ENCODE data around the gene BMI1.
"Not testable (repeated sequence)": the region's sequence is repeated elsewhere in the genome, so short reads cannot be mapped to it uniquely, and the experiment has no call there.

BMI1 gene

DNA sequence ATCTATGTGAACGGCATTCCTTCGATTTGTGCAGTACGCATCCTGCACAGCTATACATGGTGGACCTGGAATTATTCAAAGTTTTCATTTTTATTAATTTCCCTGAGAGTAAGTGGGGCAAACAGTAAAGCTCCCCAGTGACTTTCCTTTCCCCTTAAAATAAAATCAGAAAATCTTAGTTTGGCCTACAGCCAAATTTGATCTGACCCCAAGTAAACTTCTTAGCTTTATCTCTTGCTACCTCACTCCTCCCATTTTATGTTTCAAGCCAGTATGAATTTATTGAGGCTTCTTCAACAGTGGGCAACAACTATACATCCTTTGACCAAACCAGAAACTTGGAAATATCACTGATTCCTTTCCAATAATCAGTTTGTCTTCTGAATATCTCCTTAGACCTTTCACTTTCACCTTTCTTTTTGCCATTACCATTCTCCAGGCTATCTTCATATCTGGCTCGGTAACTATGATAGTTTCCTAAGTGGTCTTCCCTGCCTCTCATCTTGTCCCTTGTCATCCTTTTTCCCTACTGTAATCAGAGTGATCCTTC, 35.5 kb downstream of the BMI1 start:
- no peak for DNase-seq (ENCODE audit: low spot score)
- Histone ChIP-seq H3K27ac (no peak overlapping the region), H3K4me3 (no peak overlapping the region)
- TF ChIP-seq, protein P1, sequence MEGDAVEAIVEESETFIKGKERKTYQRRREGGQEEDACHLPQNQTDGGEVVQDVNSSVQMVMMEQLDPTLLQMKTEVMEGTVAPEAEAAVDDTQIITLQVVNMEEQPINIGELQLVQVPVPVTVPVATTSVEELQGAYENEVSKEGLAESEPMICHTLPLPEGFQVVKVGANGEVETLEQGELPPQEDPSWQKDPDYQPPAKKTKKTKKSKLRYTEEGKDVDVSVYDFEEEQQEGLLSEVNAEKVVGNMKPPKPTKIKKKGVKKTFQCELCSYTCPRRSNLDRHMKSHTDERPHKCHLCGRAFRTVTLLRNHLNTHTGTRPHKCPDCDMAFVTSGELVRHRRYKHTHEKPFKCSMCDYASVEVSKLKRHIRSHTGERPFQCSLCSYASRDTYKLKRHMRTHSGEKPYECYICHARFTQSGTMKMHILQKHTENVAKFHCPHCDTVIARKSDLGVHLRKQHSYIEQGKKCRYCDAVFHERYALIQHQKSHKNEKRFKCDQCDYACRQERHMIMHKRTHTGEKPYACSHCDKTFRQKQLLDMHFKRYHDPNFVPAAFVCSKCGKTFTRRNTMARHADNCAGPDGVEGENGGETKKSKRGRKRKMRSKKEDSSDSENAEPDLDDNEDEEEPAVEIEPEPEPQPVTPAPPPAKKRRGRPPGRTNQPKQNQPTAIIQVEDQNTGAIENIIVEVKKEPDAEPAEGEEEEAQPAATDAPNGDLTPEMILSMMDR (IDR thresholded peaks at IDR 0.05): no peak

GRCh38 chr10:22357770-22358169, 36.9 kb downstream of the BMI1 start:
- not testable (repeated sequence) for H3K27ac ChIP-seq; H3K4me3 ChIP-seq; DNase-seq (ENCODE audit: low spot score)

GRCh38 chr10:22363305-22363704, 42.4 kb downstream of the BMI1 start:
- H3K4me3 ChIP-seq: no peak overlapping the region
- DNase-seq (ENCODE audit: low spot score): no peak
- H3K27ac ChIP-seq: no peak overlapping the region
- TF ChIP-seq, protein P1 (IDR thresholded peaks at IDR 0.05): no peak

DNA sequence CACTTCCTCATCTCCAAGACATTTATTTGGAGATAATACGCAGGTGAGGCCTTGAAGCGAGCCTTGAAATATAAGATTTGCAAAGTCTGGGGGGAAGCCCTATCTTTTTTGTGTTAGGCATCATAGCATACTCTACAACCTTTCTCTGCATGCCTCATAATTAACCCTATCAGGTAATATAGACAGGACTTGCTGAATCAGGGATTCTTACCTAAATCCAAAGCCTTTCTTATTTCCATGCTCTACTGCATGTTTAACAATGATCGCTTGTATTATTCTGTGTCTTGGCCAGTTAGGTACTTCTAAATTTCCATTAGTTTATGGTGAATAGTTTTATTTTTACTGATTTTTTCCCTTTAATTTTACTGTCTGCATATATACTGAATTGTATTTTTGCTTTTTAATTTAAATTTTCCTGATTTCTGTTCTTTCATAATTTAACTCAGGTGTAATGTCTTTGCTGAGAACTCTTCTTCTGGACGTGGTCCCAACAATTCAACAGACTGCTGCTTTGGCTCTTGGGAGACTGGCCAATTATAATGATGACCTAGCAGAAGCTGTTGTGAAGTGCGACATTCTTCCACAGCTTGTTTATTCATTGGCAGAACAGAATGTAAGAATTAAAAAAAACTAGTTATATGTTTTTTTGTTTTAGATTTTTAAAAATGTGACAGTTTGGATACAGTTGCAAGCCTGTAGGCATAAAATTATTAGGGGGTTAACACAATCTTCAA, 43.7 kb downstream of the BMI1 start:
- no peak overlapping the region for H3K27ac ChIP-seq
- no peak for DNase-seq (ENCODE audit: low spot score)
- no peak overlapping the region for H3K4me3 ChIP-seq
- TF ChIP-seq, protein P1 (IDR thresholded peaks at IDR 0.05): no peak

- no peak overlapping the region for H3K27ac ChIP-seq
- no peak for DNase-seq (ENCODE audit: low spot score)
Measured at GRCh38 chr10:22365233-22365632, 44.3 kb downstream of the BMI1 start.

DNA sequence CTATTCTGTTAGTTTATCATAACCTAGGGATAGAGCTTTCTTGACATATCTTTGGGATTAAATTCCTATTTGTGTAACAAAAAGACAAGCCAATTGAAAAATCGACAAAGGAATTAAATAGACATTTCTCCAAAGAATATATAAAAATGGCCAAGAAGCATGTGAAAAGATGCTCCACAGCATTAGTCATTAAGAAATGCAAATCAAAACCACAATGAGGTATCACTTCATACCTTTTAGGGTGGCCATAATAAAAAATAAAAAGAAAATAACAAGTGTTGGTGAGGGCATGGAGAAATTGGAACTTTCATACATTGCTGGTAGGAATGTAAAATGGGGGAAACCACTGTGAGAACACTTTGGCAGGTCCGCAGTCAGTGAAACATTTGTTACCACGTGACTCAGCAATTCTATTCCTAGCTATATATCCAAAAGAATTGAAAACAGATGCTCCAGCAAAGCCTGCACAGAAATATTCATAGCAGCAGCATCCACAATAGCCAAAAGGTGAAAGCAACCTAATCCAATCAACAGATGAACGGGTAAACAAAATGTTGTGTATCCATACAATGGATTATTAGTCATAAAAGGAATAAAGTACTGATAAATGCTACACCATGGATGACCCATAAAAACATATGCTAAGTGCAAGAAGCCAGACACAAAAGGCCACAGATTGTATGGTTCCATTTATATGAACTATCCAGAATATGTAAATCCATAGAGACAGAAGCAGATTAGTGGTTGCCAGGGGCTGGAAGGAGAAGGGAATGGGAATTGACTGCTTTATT, 44.9 kb downstream of the BMI1 start:
- H3K27ac ChIP-seq: no peak overlapping the region
- TF ChIP-seq, protein P1 (IDR thresholded peaks at IDR 0.05): no peak
- DNase-seq (ENCODE audit: low spot score): no peak
- H3K4me3 ChIP-seq: no peak overlapping the region

More at GRCh38 chr10:22365233-22365632, 44.3 kb downstream of the BMI1 start:
- no peak overlapping the region for H3K4me3 ChIP-seq
- TF ChIP-seq, protein P1 (IDR thresholded peaks at IDR 0.05): no peak

DNA sequence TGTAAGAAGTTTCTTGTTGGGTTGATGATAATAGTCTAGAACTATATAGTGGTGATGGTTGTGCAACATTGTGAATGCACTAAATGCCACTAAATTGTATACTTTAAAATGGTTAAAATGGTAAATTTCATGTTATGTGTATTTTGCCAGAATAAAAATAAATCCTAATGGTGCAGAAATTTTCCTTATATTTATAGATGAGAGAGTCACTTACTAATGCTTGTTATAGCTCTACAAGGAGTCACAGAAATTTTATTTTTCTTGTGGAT, 45.5 kb downstream of the BMI1 start:
- Histone ChIP-seq H3K27ac (no peak overlapping the region), H3K4me3 (no peak overlapping the region)
- no peak for DNase-seq (ENCODE audit: low spot score)
- TF ChIP-seq, protein P1 (IDR thresholded peaks at IDR 0.05): no peak

All from coronary artery (tissue), 2 donors.